GM12864 (cell line): Measurements from ENCODE around the gene LCN12.

Experiments
- DNase-seq: peaks from one replicate; pipeline ENCODE4 v3.0.0-alpha.2; 2011; ENCODE audit warnings: low read depth
- H3K4me3 ChIP-seq: 2 replicates; pipeline ENCODE4 v1.5.1; 2011; ENCODE audit warnings: mild to moderate bottlenecking, low read depth, low read length, control low read depth
- TF ChIP-seq, protein P1 (sequence below): IDR thresholded peaks from 2 replicates; pipeline ENCODE4 v1.5.1; 2011; ENCODE audit warnings: low read depth, mild to moderate bottlenecking, moderate library complexity, low read length, control low read depth, inconsistent platforms; ENCODE audit errors: missing control alignments

LCN12 gene

DNA sequence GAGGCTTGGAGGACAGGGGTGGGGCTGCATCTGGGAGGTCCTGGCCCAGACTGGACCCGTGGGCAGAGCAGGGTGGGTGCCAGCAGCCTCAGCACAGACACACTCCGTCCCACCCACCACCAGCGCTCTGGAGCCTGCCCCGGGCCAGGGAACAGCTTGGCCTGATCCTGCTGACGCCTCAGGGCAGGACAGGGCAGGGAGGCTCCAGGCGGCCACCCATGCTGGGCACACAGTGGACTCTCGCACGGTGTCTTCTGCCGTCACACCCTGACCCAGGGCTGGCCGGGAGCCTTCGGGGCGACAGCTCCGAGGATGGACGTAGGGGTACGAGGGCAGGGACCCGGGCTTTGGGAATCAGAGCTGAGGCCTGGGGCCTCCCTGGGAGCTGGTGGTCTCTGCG is 17.1 kb downstream of the LCN12 start:
- TF ChIP-seq, protein P1, sequence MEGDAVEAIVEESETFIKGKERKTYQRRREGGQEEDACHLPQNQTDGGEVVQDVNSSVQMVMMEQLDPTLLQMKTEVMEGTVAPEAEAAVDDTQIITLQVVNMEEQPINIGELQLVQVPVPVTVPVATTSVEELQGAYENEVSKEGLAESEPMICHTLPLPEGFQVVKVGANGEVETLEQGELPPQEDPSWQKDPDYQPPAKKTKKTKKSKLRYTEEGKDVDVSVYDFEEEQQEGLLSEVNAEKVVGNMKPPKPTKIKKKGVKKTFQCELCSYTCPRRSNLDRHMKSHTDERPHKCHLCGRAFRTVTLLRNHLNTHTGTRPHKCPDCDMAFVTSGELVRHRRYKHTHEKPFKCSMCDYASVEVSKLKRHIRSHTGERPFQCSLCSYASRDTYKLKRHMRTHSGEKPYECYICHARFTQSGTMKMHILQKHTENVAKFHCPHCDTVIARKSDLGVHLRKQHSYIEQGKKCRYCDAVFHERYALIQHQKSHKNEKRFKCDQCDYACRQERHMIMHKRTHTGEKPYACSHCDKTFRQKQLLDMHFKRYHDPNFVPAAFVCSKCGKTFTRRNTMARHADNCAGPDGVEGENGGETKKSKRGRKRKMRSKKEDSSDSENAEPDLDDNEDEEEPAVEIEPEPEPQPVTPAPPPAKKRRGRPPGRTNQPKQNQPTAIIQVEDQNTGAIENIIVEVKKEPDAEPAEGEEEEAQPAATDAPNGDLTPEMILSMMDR: no peak
- DNase-seq: no peak
- no peak overlapping the region for H3K4me3 ChIP-seq

DNA sequence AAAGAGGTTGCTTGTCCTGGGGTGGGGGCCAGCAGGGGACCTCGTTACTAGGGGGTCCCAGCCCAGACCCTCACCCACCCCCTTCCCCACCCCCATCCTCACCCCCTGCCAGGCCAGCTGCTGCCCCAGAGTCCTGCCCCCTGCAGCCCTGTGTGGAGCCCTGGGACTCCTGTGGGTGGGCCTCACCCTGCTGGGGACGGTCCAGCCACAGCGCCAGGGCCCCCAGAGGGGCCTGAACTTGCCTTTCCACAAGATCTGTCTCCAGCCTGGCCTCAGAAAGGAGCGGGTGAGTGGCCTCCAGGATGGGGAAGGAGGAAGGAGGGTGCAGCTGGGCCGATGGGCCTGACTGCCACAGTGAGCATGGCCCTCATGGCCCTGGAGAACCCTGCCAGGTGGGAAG is 17.7 kb downstream of the LCN12 start:
- no peak overlapping the region for H3K4me3 ChIP-seq
- no peak for DNase-seq
- TF ChIP-seq, protein P1: no peak

DNA sequence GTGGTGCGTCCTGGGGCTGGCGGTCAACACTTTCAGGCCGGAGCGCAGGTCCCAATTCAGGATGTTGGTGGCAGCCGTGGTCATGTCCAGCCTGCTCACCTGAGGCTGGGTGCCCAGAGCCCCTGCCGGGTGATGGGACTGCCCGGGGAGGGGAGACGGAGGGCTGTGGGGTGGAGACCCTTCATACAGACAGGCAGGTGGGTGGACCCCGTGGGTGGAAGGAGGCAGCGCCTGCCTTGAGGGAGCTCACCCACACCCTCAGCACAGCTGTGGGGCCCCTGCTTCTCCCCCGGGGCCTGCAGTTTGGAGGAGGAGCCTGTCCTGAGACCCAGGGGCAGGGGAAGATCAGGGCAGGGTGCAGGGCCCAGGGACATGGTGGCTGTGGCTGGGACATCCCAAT is 18.3 kb downstream of the LCN12 start:
- no peak for DNase-seq

DNA sequence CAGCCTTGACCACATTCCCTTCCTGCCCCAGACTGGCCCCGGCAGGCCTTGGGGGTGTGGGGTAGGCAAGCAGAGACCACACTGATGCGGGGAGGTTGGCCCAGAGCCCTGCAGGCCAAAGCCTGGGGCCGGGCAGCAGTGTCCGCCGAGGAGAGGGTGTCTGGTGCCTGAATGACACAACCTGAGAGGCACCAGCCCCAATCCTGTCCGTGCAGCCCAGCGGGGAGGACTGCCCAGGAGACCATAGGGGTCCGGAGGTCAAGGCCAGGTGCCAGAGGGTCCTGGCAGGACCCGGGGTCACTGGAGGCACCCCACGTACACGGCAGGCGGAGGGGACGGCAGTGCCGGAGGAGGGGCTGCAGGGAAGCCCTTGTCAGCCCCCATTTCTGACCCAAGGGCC is 19.7 kb downstream of the LCN12 start:
- no peak overlapping the region for H3K4me3 ChIP-seq
- no peak for DNase-seq
- TF ChIP-seq, protein P1: no peak

More for the DNA sequence above, 18.3 kb downstream of the LCN12 start:
- H3K4me3 ChIP-seq: no peak overlapping the region
- TF ChIP-seq, protein P1: no peak

DNA sequence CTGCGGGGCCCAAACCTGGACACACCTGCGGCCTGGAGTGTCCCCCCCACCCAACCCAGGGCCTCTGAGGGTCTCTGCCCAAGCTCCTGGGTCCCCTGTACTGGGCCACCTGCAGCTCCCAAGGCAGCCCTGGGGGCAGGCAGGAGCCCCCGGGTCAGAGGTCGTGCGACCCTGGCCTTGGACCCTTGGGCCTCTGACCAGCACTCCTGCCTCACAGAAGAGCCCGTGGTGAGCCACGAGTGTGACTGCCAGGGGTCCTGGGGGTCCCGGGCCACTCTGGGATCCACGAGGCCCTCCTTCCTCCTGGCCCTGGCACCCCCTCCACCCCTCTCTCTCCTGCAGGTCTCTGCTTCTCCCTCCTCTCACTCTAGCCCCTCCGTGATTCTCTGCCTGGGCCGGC is 20.3 kb downstream of the LCN12 start:
- no peak for DNase-seq

DNA sequence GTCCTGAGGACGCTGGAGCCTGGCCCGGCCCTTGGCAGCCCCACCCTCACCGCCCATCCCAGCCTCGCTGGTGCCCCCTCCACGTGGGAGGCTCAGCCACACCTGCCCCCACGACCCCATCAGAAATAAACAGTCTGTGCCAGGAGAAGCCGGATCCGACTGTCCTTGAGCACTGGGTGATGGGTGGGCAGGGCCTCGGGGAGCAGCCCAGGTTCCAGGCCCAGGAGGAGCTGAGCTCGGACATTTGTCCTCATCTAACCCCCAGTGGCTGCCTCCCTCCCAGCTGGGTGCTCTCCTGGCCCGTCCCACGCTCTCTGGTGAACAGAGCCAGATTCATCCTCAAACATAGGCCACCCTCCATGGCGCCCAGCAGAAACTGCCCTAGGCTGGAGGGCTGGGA is 20.7 kb downstream of the LCN12 start:
- no peak for DNase-seq
- H3K4me3 ChIP-seq: no peak overlapping the region
- TF ChIP-seq, protein P1: no peak

More for the DNA sequence above, 20.3 kb downstream of the LCN12 start:
- TF ChIP-seq, protein P1: no peak
- no peak overlapping the region for H3K4me3 ChIP-seq
